SU-DHL-6 (cell line): Measurements from ENCODE around the gene MAN2A1.

Source experiments
- H2AFZ ChIP-seq: fragments of 200-600 bp; sonication (generic); 2 replicates; pipeline ENCODE4 v1.6.1; 2014; ENCODE audit warnings: low read depth, mild to moderate bottlenecking, moderate library complexity, mixed read lengths, antibody characterized with exemption, low read length; ENCODE audit not compliant: severe bottlenecking
- H3F3A ChIP-seq: fragments of 200-600 bp; shearing (Covaris generic); 2 replicates; pipeline ENCODE4 v1.6.0; 2016; ENCODE audit warnings: antibody characterized with exemption, mild to moderate bottlenecking; ENCODE audit not compliant: insufficient read depth
- H3K27ac ChIP-seq: fragments of 200-600 bp; sonication (generic); 2 replicates; pipeline ENCODE4 v1.5.1; 2016; ENCODE audit warnings: low read depth, mild to moderate bottlenecking, low read length, moderate library complexity, mixed read lengths
- H3K27me3 ChIP-seq: fragments of 200-600 bp; sonication (generic), shearing (Covaris generic); 2 replicates; pipeline ENCODE4 v1.6.0; 2014; ENCODE audit warnings: mild to moderate bottlenecking, low read length
- H3K36me3 ChIP-seq: fragments of 200-600 bp; sonication (generic); 2 replicates; pipeline ENCODE4 v1.6.1; 2014; ENCODE audit warnings: mild to moderate bottlenecking, low read length, mixed read lengths
- H3K4me2 ChIP-seq: fragments of 300-600, 200-600 bp; shearing (Covaris generic), sonication (generic); 2 replicates; pipeline ENCODE4 v1.6.0; 2014; ENCODE audit warnings: low read length, low read depth, mild to moderate bottlenecking; ENCODE audit not compliant: poor library complexity, severe bottlenecking
- H3K4me3 ChIP-seq: fragments of 200-600 bp; sonication (generic); 2 replicates; pipeline ENCODE4 v1.5.1; 2014; ENCODE audit warnings: antibody characterized with exemption, low read length, mild to moderate bottlenecking, mixed read lengths; ENCODE audit not compliant: insufficient read depth, poor library complexity, severe bottlenecking
- H3K79me2 ChIP-seq: fragments of 200-600 bp; sonication (generic); 2 replicates; pipeline ENCODE4 v1.6.1; 2014; ENCODE audit warnings: mild to moderate bottlenecking, low read length, moderate library complexity; ENCODE audit not compliant: insufficient read depth
- H3K9ac ChIP-seq: fragments of 200-600 bp; sonication (generic); 2 replicates; pipeline ENCODE4 v1.7.0; 2014; ENCODE audit warnings: mild to moderate bottlenecking, low read length
- H3K9me2 ChIP-seq: fragments of 200-600 bp; sonication (generic); replicated peaks from 2 replicates; pipeline ENCODE4 v1.6.1; 2014; ENCODE audit warnings: low read length; ENCODE audit not compliant: insufficient read depth
- H3K9me3 ChIP-seq: fragments of 200-600 bp; sonication (generic); 2 replicates; pipeline ENCODE4 v1.6.1; 2014; ENCODE audit warnings: low read length, mixed read lengths; ENCODE audit not compliant: insufficient read depth
- H4K20me1 ChIP-seq: fragments of 200-600 bp; sonication (generic); 2 replicates; pipeline ENCODE4 v1.6.1; 2014; ENCODE audit warnings: low read depth, mild to moderate bottlenecking, antibody characterized with exemption, low read length, moderate library complexity, mixed read lengths
- EZH2phosphoT487 ChIP-seq: fragments of 200-600 bp; sonication (generic), shearing (Covaris generic); conservative IDR thresholded peaks from 2 replicates; pipeline ENCODE4 v1.6.1; 2018; ENCODE audit warnings: mild to moderate bottlenecking, antibody characterized with exemption, low read length, moderate library complexity, mixed read lengths
- TF ChIP-seq, protein P1 (sequence below): fragments of 200-600 bp; sonication (generic); IDR thresholded peaks from one replicate; pipeline ENCODE4 v1.5.1; 2017; ENCODE audit warnings: antibody characterized with exemption, mild to moderate bottlenecking, low read length, moderate library complexity; ENCODE audit not compliant: insufficient read depth, poor library complexity, severe bottlenecking

MAN2A1 gene

DNA sequence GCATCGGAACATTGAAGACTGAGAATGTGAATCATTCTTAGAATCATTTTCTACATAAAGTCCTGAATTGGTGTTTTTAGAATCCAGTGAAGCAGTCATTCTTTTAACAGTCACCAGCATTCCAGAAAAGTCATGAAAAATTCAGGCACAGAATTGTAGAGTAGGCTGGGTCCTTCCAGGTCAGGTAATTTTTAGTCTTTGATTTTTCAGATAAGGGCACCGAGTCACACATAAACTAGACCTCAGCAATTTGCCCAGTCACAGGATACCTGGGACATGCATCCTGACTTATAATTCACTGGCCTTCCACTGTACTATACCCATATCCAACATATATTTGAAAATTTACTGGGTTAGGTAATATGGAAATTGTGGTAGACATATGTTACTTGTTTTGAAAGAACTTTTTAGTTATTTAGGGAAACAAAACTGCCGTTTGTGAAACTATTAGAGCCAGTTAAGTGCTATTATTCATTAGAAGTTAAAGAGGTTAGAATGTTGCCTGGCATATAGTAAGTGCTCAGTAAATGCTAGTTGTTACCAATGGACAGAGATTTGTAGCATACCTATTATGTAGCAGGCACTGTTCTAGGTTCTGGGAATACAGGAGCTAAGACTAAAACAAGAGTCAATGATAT, 10.9 kb downstream of the MAN2A1 start:
- Histone ChIP-seq H3K9me2 (no peaks in the 10 kb centered on the region), H3K79me2 (peaks cover 88% of the 10 kb centered on the region), H3K4me2 (no peak overlapping the region), H2AFZ (no peak overlapping the region), H3F3A (no peaks in the 10 kb centered on the region), H3K27ac (no peak overlapping the region), H3K9ac (no peak overlapping the region), H3K4me3 (no peak overlapping the region), H3K9me3 (no peaks in the 10 kb centered on the region), H3K36me3 (no peaks in the 10 kb centered on the region), H4K20me1 (peaks cover 18% of the 10 kb centered on the region), H3K27me3 (no peaks in the 10 kb centered on the region)
- TF ChIP-seq, protein P1, sequence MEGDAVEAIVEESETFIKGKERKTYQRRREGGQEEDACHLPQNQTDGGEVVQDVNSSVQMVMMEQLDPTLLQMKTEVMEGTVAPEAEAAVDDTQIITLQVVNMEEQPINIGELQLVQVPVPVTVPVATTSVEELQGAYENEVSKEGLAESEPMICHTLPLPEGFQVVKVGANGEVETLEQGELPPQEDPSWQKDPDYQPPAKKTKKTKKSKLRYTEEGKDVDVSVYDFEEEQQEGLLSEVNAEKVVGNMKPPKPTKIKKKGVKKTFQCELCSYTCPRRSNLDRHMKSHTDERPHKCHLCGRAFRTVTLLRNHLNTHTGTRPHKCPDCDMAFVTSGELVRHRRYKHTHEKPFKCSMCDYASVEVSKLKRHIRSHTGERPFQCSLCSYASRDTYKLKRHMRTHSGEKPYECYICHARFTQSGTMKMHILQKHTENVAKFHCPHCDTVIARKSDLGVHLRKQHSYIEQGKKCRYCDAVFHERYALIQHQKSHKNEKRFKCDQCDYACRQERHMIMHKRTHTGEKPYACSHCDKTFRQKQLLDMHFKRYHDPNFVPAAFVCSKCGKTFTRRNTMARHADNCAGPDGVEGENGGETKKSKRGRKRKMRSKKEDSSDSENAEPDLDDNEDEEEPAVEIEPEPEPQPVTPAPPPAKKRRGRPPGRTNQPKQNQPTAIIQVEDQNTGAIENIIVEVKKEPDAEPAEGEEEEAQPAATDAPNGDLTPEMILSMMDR: no peak
- TF ChIP-seq EZH2phosphoT487: no peak

- H3K79me2 ChIP-seq: peaks cover 90% of the 10 kb centered on the region
- no peak for TF ChIP-seq EZH2phosphoT487
- TF ChIP-seq, protein P1: no peak
Measured at GRCh38 chr5:109701252-109701651, 11.5 kb downstream of the MAN2A1 start.

GRCh38 chr5:109701792-109702191, 12.1 kb downstream of the MAN2A1 start:
- Histone ChIP-seq H3K9me3 (no peaks in the 10 kb centered on the region), H2AFZ (no peak overlapping the region), H3K4me3 (no peak overlapping the region), H3K4me2 (no peak overlapping the region), H3K36me3 (no peaks in the 10 kb centered on the region), H3K27ac (no peak overlapping the region), H3K9me2 (no peaks in the 10 kb centered on the region), H3K9ac (no peak overlapping the region), H3K79me2 (peaks cover 90% of the 10 kb centered on the region), H3F3A (no peaks in the 10 kb centered on the region), H3K27me3 (no peaks in the 10 kb centered on the region), H4K20me1 (peaks cover 14% of the 10 kb centered on the region)
- TF ChIP-seq EZH2phosphoT487: no peak
- TF ChIP-seq, protein P1: no peak

More at GRCh38 chr5:109701252-109701651, 11.5 kb downstream of the MAN2A1 start:
- Histone ChIP-seq H3F3A (no peaks in the 10 kb centered on the region), H3K4me3 (no peak overlapping the region), H3K9me3 (no peaks in the 10 kb centered on the region), H3K9me2 (no peaks in the 10 kb centered on the region), H3K27me3 (no peaks in the 10 kb centered on the region), H4K20me1 (peaks cover 18% of the 10 kb centered on the region), H3K27ac (no peak overlapping the region), H3K9ac (no peak overlapping the region), H3K36me3 (no peaks in the 10 kb centered on the region), H3K4me2 (no peak overlapping the region), H2AFZ (no peak overlapping the region)
